Esophagus mucosa (tissue), 1 donor: ENCODE data around the gene SUZ12. TPM values are rescaled to one million over a fixed set of nuclear protein-coding genes. Genes with fewer than 3 reads are reported as not detected.
"Not testable (repeated sequence)": the region's sequence is repeated elsewhere in the genome, so short reads cannot be mapped to it uniquely, and the experiment has no call there.

Experiments used
- ATAC-seq: fragments of 200-7000 bp; cut with Tn5 transposase; one replicate; pipeline ENCODE4 v1.9.1; 2020
- total RNA-seq: library from RNA; stranded (reverse); gene quantifications from one replicate; pipeline ENCODE4 v1.2.4, GENCODE V29; 2023
- donor health status: DM: yes; HTN: yes; CAD: no.

SUZ12 gene
- total RNA-seq, result 16.4 TPM

DNA sequence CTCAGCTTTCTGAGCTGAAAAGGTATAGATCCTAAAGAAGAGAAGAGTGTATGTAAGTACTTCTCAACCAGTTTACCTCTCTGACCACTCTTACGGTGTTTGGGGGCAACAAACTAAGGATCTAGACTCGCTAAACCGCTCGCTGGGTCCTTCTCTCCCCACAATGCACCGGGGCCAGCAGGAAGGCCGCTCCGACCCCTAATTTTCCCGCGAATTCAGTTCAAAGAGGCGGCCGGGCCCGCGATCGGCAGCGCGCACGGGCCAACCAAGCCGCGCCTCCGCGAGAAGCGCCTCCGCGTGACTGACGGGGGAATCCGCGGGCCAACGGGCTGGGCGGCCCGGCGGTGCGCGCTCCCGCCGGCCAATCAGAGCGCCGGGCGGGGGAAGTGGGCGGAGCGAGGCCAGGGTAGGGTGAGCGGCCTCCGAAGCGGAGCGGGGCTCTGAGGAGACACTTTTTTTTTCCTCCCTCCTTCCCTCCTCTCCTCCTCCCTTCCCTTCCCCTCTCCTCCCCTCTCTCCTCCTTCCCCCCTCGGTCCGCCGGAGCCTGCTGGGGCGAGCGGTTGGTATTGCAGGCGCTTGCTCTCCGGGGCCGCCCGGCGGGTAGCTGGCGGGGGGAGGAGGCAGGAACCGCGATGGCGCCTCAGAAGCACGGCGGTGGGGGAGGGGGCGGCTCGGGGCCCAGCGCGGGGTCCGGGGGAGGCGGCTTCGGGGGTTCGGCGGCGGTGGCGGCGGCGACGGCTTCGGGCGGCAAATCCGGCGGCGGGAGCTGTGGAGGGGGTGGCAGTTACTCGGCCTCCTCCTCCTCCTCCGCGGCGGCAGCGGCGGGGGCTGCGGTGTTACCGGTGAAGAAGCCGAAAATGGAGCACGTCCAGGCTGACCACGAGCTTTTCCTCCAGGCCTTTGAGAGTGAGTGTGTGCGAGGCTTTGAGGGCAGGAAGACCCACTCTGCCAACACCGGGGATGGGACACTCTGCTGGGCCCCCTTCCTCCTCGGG lies at the start of gene SUZ12:
TSS of gene SUZ12 (plus strand) at position 393 of the 995 bp plus-strand sequence. CDS start at position 633, 240 bp downstream.
- ATAC-seq, result peak; percentile 99

DNA sequence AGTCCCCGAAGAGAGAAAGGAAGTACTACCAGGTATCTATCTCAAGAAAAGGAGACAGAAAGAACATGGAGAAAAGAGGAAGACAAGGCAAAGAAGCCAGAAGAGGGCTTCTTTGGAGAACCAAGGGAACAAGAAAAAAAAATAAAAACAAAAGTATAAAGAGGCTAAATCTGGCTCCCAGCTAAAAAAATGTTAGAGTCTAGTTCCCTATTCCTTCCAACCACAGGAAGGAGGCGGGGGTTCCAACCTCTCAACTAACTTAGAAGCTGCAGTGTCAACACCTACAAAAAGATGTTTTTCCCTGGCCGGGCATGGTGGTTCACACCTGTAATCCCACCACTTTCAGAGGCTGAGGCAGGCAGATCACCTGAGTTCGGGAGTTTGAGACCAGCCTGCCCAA lies 48.7 kb upstream of the SUZ12 start:
- no peak for ATAC-seq

- peak; percentile 17 for ATAC-seq
Observed at GRCh38 chr17:31900877-31901276, 35.9 kb upstream of the SUZ12 start.

GRCh38 chr17:31902693-31903092 lies 34.1 kb upstream of the SUZ12 start:
- no peak for ATAC-seq

DNA sequence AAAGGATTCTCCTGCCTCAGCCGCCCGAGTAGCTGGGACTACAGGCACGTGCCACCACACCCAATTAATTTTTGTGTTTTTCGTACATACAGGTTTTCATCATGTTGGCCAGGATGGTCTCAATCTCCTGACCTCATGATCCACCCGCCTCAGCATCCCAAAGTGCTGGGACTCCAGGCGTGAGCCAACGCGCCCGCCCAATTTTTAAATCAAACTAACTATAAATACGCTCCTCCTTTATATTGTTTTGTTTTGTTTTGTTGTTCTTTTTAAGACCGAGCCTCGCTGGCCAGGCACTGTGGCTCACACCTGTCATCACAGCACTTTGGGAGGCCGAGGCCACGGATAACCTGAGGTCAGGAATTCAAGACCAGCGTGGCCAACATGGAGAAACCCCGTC lies 33.4 kb upstream of the SUZ12 start:
- ATAC-seq, result no peak

- no peak for ATAC-seq
Observed at GRCh38 chr17:31907342-31907962, 29.4 kb upstream of the SUZ12 start.

DNA sequence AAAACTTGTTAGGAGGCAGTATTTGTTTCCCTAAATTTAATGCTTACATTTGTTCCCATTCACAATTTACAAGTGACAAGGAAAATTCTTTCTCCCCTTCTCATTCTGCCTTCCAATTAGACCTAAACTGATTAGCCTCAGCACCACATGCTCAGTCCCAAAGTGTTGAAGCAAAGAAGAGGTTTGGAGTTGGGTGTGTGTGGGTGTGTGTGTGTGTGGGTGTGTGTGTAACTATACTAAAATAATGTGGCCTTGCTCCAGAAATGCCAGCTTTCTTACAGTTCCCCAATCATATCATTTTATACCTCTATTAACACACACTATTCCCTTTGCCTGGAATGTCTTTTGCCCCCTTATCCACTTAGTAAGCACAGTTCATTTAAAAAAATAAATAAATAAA lies 28.4 kb upstream of the SUZ12 start:
- ATAC-seq, result no peak

GRCh38 chr17:31912705-31913104 lies 24.1 kb upstream of the SUZ12 start:
- ATAC-seq, result not testable (repeated sequence)

- no peak for ATAC-seq
Observed at GRCh38 chr17:31915456-31916100, 21.2 kb upstream of the SUZ12 start.

DNA sequence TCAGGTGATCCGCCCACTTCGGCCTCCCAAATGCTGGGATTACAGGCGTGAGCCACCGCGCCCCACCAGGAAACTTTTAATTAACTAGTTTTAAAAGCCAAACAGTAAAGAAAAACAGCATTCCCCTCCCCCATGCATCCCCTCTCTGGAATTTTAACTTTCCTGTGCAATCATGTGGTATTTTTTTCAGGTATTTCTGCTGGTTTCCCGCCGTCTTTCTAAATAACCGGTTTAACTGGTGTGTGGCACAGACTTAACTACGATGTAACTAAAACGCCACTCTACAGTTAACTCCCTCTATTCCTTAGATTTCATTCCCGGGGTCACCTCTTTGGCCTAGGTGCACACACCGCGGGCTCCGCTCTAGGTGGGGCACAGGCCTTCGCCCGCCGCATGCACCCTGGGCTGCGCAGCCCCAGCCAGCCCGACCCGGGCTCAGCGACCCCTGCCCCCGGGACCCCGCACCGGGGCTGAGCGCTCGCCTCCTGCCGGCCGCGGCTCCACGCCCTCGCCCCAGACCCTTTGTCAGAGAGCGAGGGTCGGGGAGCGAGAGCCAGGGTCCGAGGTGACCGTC lies 20.2 kb upstream of the SUZ12 start:
- ATAC-seq, result peak; percentile 42

- peak; percentile 33 for ATAC-seq
Observed at GRCh38 chr17:31917065-31917529, 19.7 kb upstream of the SUZ12 start.

DNA sequence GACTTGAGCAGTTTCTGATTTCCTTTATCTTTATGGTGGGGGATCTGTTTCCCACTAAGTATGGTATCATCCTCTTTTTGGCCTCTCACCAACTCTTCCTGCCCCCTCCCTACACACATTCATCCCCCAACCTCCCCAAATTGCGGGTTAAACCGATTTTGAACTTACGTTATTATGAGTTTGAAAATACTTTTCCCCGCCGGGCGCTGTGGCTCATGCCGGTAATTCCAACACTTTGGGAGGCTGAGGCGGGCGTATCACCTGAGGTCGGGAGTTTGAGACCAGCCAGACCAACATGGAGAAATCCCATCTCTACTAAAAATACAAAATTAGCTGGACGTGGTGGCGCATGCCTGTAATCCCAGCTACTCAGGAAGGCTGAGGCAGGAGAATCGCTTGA lies 19.1 kb upstream of the SUZ12 start:
- not testable (repeated sequence) for ATAC-seq

- ATAC-seq, result no peak
Observed at GRCh38 chr17:31918701-31919128, 18.1 kb upstream of the SUZ12 start.

DNA sequence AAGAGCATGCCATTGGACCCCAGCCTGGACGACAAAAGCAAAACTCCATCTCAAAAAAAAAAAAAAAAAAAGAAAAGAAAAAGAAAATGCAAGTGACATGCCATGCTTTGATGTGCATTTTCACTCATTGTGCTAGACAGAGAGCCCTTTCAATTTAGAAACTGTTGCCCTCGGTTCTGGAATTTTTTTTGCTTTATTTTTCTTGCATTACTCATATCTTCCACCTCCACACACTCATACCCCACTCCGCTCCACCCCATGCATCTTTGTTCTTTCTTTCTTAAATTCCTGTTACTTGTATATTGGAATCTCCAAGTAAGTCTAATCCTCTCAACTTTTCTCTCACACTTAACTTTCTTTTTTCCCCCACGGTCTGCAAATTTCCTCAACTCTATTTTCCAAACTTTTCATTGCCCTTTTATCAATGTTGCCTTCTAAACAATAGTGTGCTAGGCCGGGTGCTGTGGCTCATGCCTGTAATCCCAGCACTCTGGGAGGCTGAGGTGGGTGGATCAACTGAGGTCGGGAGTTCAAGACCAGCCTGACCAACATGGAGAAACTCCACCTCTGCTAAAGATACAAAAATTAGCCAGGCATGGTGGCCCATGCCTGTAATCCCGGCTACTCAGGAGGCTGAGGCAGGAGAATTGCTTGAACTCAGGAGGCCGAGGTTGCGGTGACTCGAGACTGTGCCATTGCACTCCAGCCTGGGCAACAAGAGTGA lies 16.8 kb upstream of the SUZ12 start:
- ATAC-seq, result no peak

- no peak for ATAC-seq
Observed at GRCh38 chr17:31926100-31926729, 10.6 kb upstream of the SUZ12 start.

DNA sequence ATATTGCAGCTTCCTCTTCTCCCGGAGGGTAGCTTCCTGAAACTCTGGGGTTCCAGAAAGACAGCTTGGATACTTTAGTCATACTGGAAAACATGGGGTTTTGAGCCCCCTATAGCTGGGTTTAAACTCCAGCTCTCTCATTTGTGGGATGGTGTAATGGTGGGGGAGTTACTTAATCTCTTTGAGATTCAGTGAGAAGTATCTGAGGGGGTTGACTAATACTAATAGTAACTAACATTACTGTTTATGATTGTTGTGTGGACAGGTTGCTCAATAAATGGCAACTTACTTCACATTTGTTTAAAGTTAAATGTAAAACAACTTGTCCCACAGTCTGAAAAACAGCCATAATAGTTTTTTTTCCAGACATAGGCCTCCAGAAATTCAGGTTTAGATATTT lies 5.1 kb upstream of the SUZ12 start:
- no peak for ATAC-seq

GRCh38 chr17:31935512-31935911 lies 1.3 kb upstream of the SUZ12 start:
- no peak for ATAC-seq

- ATAC-seq, result not testable (repeated sequence)
Observed at GRCh38 chr17:31937926-31938641, 1.3 kb downstream of the SUZ12 start.

- not testable (repeated sequence) for ATAC-seq
Observed at GRCh38 chr17:31941916-31942315, 5.1 kb downstream of the SUZ12 start.

- not testable (repeated sequence) for ATAC-seq
Observed at GRCh38 chr17:31942396-31942795, 5.6 kb downstream of the SUZ12 start.

GRCh38 chr17:31951953-31952352 lies 15.1 kb downstream of the SUZ12 start:
- not testable (repeated sequence) for ATAC-seq
